Pons (tissue), 1 donor: ENCODE results near the gene HEYL.

Source experiments
- DNase-seq: peaks from one replicate; pipeline ENCODE4 v3.0.0-alpha.2; 2016; ENCODE audit warnings: low spot score

Gene HEYL

GRCh38 chr1:39639305-39640130 is at the start of gene HEYL:
HEYL (minus strand) TSS chr1:39639643; CDS start chr1:39639625, 18 bp downstream.
- DNase-seq: no peak

- no peak for DNase-seq
These were observed 49.8 kb upstream of the HEYL start for GRCh38 chr1:39689214-39689613.

- no peak for DNase-seq
These were observed 49.3 kb upstream of the HEYL start for GRCh38 chr1:39688706-39689105.

GRCh38 chr1:39687243-39687642 is 47.8 kb upstream of the HEYL start:
- DNase-seq: no peak

- DNase-seq: no peak
These were observed 45.6 kb upstream of the HEYL start for GRCh38 chr1:39685071-39685470.

GRCh38 chr1:39684313-39684664 is 44.8 kb upstream of the HEYL start:
- DNase-seq: no peak

- DNase-seq: no peak
These were observed 44.3 kb upstream of the HEYL start for GRCh38 chr1:39683591-39684312.

- DNase-seq: no peak
These were observed 42.6 kb upstream of the HEYL start for GRCh38 chr1:39681999-39682398.

GRCh38 chr1:39681294-39681693 is 41.9 kb upstream of the HEYL start:
- no peak for DNase-seq

GRCh38 chr1:39680751-39681150 is 41.3 kb upstream of the HEYL start:
- DNase-seq: no peak

- DNase-seq: no peak
These were observed 40.4 kb upstream of the HEYL start for GRCh38 chr1:39679821-39680220.

- no peak for DNase-seq
These were observed 39.4 kb upstream of the HEYL start for GRCh38 chr1:39678889-39679288.

- no peak for DNase-seq
These were observed 38.2 kb upstream of the HEYL start for GRCh38 chr1:39677645-39678044.

- no peak for DNase-seq
These were observed 37.6 kb upstream of the HEYL start for GRCh38 chr1:39676948-39677548.

GRCh38 chr1:39675220-39675619 is 35.8 kb upstream of the HEYL start:
- no peak for DNase-seq

- no peak for DNase-seq
These were observed 33.8 kb upstream of the HEYL start for GRCh38 chr1:39673215-39673614.

- DNase-seq: no peak
These were observed 33.1 kb upstream of the HEYL start for GRCh38 chr1:39672551-39672947.

GRCh38 chr1:39671793-39672550 is 32.5 kb upstream of the HEYL start, which contains the start of gene NT5C1A:
NT5C1A (minus strand) TSS chr1:39672107; CDS start chr1:39672038, 69 bp downstream.
- no peak for DNase-seq

GRCh38 chr1:39671433-39671792 is 32.0 kb upstream of the HEYL start:
- DNase-seq: no peak

GRCh38 chr1:39670689-39671088 is 31.2 kb upstream of the HEYL start:
- DNase-seq: no peak

- no peak for DNase-seq
These were observed 29.5 kb upstream of the HEYL start for GRCh38 chr1:39668894-39669293.

- DNase-seq: peak; percentile 20
These were observed 28.7 kb upstream of the HEYL start for GRCh38 chr1:39668111-39668510.
